Activated CD4-positive, alpha-beta memory T cell treated with anti-CD3 and anti-CD28 coated beads, Interleukin-2, amount 10 ng/mL, durations not matched to agents 7 days and 5 days (primary cell): Measurements from ENCODE around the gene FBXO38. TPM values are rescaled to one million over a fixed set of nuclear protein-coding genes. Genes with fewer than 3 reads are reported as not detected.

Experiments used
- CTCF ChIA-PET: fragments of 350-600 bp; sonication (Branson Sonifier 250); formaldehyde crosslinking; loops from one replicate; lab custom pipeline; 2021; ENCODE audit warnings: antibody characterized with exemption, inconsistent platforms; lab: Charles Lee
- POLR2A ChIA-PET: fragments of 350-600 bp; sonication (Branson Sonifier 250); formaldehyde crosslinking; loops from one replicate; lab custom pipeline; 2021; ENCODE audit warnings: antibody characterized with exemption; lab: Charles Lee
- DNase-seq: peaks from one replicate; pipeline ENCODE4 v3.0.0-alpha.2; 2020
- H3K27ac Mint-ChIP-seq: one replicate; pipeline ENCODE4 v1.8.0; 2021; ENCODE audit warnings: mild to moderate bottlenecking, mixed read lengths
- H3K27me3 Mint-ChIP-seq: one replicate; pipeline ENCODE4 v1.8.0; 2021; ENCODE audit warnings: mixed read lengths
- H3K36me3 Mint-ChIP-seq: one replicate; pipeline ENCODE4 v1.8.0; 2021; ENCODE audit warnings: low read depth, mixed read lengths
- H3K4me1 Mint-ChIP-seq: one replicate; pipeline ENCODE4 v1.8.0; 2021; ENCODE audit warnings: mixed read lengths
- H3K4me3 Mint-ChIP-seq: one replicate; pipeline ENCODE4 v1.8.0; 2021; ENCODE audit warnings: mild to moderate bottlenecking, mixed read lengths
- H3K9me3 Mint-ChIP-seq: one replicate; pipeline ENCODE4 v1.8.0; 2021; ENCODE audit warnings: mixed read lengths
- total RNA-seq, 2 experiments: library from RNA; stranded (reverse); gene quantifications; one replicate each; pipeline ENCODE4 v1.2.3, GENCODE V29; 2021

Gene FBXO38
- total RNA-seq, 2 experiments from 2014 or later = 45.4 to 47.9 TPM

- Mint-ChIP-seq H3K36me3 (peaks cover 4% of the 10 kb centered on the region), H3K27ac (no peak overlapping the region), H3K9me3 (peaks cover under 1% of the 10 kb centered on the region), H3K27me3 (no peaks in the 10 kb centered on the region), H3K4me3 (no peak overlapping the region), H3K4me1 (no peaks in the 10 kb centered on the region)
- ChIA-PET POLR2A (no interaction called here), CTCF (interaction anchor here (1.8 kb wide), 1 partner anchor 193 kb away, joined by 4 read pairs; no protein-coding TSS in a partner anchor)
- DNase-seq = no peak
Observed at GRCh38 chr5:148372893-148373292, 10.9 kb upstream of the FBXO38 start.

GRCh38 chr5:148374690-148375360 is 8.9 kb upstream of the FBXO38 start:
- H3K9me3 Mint-ChIP-seq = peaks cover 11% of the 10 kb centered on the region
- no peaks in the 10 kb centered on the region for H3K27me3 Mint-ChIP-seq
- peaks cover 7% of the 10 kb centered on the region for H3K4me1 Mint-ChIP-seq
- no peak overlapping the region for H3K27ac Mint-ChIP-seq
- H3K36me3 Mint-ChIP-seq = peaks cover 16% of the 10 kb centered on the region
- ChIA-PET CTCF (interaction anchor here (1.0 to 1.6 kb wide), 7 partner anchors 9 to 199 kb away, joined by 3 to 8 read pairs (median 4); partner anchors contain the start of gene FBXO38), POLR2A (no interaction called here)
- peak; percentile 20 for DNase-seq
- no peak overlapping the region for H3K4me3 Mint-ChIP-seq

- ChIA-PET CTCF (interaction anchor here (0.6 kb wide), 1 partner anchor 64 kb away, joined by 3 read pairs; no protein-coding TSS in a partner anchor), POLR2A (no interaction called here)
- Mint-ChIP-seq H3K4me1 (peaks cover 11% of the 10 kb centered on the region), H3K27me3 (no peaks in the 10 kb centered on the region), H3K27ac (no peak overlapping the region), H3K9me3 (peaks cover 11% of the 10 kb centered on the region), H3K36me3 (peaks cover 16% of the 10 kb centered on the region), H3K4me3 (no peak overlapping the region)
- no peak for DNase-seq
Observed at GRCh38 chr5:148376198-148376597, 7.6 kb upstream of the FBXO38 start.

- Mint-ChIP-seq H3K4me1 (peaks cover 23% of the 10 kb centered on the region), H3K9me3 (peaks cover 11% of the 10 kb centered on the region), H3K27ac (no peak overlapping the region), H3K36me3 (peaks cover 19% of the 10 kb centered on the region), H3K27me3 (no peaks in the 10 kb centered on the region), H3K4me3 (no peak overlapping the region)
- DNase-seq = no peak
- ChIA-PET CTCF (no interaction called here), POLR2A (no interaction called here)
Observed at GRCh38 chr5:148378670-148379069, 5.1 kb upstream of the FBXO38 start.

GRCh38 chr5:148379340-148379739 is 4.4 kb upstream of the FBXO38 start:
- ChIA-PET POLR2A (no interaction called here), CTCF (no interaction called here)
- H3K36me3 Mint-ChIP-seq = peaks cover 24% of the 10 kb centered on the region
- peaks cover 26% of the 10 kb centered on the region for H3K4me1 Mint-ChIP-seq
- DNase-seq = no peak
- peaks cover 11% of the 10 kb centered on the region for H3K9me3 Mint-ChIP-seq
- H3K4me3 Mint-ChIP-seq = no peak overlapping the region
- no peak overlapping the region for H3K27ac Mint-ChIP-seq
- no peaks in the 10 kb centered on the region for H3K27me3 Mint-ChIP-seq

GRCh38 chr5:148381906-148382305 is 1.9 kb upstream of the FBXO38 start:
- ChIA-PET CTCF (no interaction called here), POLR2A (no interaction called here)
- Mint-ChIP-seq H3K9me3 (peaks cover 11% of the 10 kb centered on the region), H3K27me3 (no peaks in the 10 kb centered on the region), H3K27ac (no peak overlapping the region), H3K4me3 (no peak overlapping the region), H3K4me1 (peaks cover 51% of the 10 kb centered on the region), H3K36me3 (peaks cover 40% of the 10 kb centered on the region)
- DNase-seq = no peak

GRCh38 chr5:148382961-148383360 is 797 bp upstream of the FBXO38 start:
- DNase-seq = no peak
- Mint-ChIP-seq H3K4me1 (peaks cover 59% of the 10 kb centered on the region), H3K36me3 (peaks cover 41% of the 10 kb centered on the region), H3K4me3 (peak overlapping the region; percentile 80), H3K27ac (peak overlapping the region; percentile 83), H3K9me3 (peaks cover 10% of the 10 kb centered on the region), H3K27me3 (no peaks in the 10 kb centered on the region)
- CTCF ChIA-PET = no interaction called here
- POLR2A ChIA-PET = no interaction called here

GRCh38 chr5:148384380-148384737 is 601 bp downstream of the FBXO38 start:
- DNase-seq = no peak
- H3K4me1 Mint-ChIP-seq = peaks cover 68% of the 10 kb centered on the region
- no peaks in the 10 kb centered on the region for H3K27me3 Mint-ChIP-seq
- CTCF ChIA-PET = interaction anchor here (0.6 to 1.6 kb wide), 5 partner anchors 9 to 346 kb away, joined by 3 to 6 read pairs (median 5); no protein-coding TSS in a partner anchor
- POLR2A ChIA-PET = interaction anchor here (0.6 to 2.5 kb wide), 12 partner anchors 8 to 1616 kb away, joined by 3 to 8 read pairs (median 3); partner anchors contain the start of genes ADRB2, HMGXB3 and TIGD6
- H3K9me3 Mint-ChIP-seq = no peaks in the 10 kb centered on the region
- peak overlapping the region; percentile 80 for H3K4me3 Mint-ChIP-seq
- H3K27ac Mint-ChIP-seq = peak overlapping the region; percentile 83
- peaks cover 36% of the 10 kb centered on the region for H3K36me3 Mint-ChIP-seq

GRCh38 chr5:148385094-148385493 is 1.3 kb downstream of the FBXO38 start:
- ChIA-PET POLR2A (interaction anchor here (0.6 to 2.5 kb wide), 4 partner anchors 8 to 28 kb away, joined by 3 to 8 read pairs (median 3); no protein-coding TSS in a partner anchor), CTCF (interaction anchor here (1.1 to 1.6 kb wide), 3 partner anchors 9 to 346 kb away, joined by 4 to 6 read pairs (median 5); no protein-coding TSS in a partner anchor)

GRCh38 chr5:148386041-148386440 is 2.3 kb downstream of the FBXO38 start:
- ChIA-PET CTCF (no interaction called here), POLR2A (interaction anchor here (2.5 kb wide), 1 partner anchor 16 kb away, joined by 8 read pairs; no protein-coding TSS in a partner anchor)
- H3K4me1 Mint-ChIP-seq = peaks cover 68% of the 10 kb centered on the region
- H3K27ac Mint-ChIP-seq = peak overlapping the region; percentile 16
- no peaks in the 10 kb centered on the region for H3K9me3 Mint-ChIP-seq
- DNase-seq = no peak
- peaks cover 36% of the 10 kb centered on the region for H3K36me3 Mint-ChIP-seq
- peak overlapping the region; percentile 12 for H3K4me3 Mint-ChIP-seq
- no peaks in the 10 kb centered on the region for H3K27me3 Mint-ChIP-seq

More at GRCh38 chr5:148385094-148385493, 1.3 kb downstream of the FBXO38 start:
- peaks cover 62% of the 10 kb centered on the region for H3K4me1 Mint-ChIP-seq
- no peaks in the 10 kb centered on the region for H3K9me3 Mint-ChIP-seq
- H3K27me3 Mint-ChIP-seq = no peaks in the 10 kb centered on the region
- H3K27ac Mint-ChIP-seq = peak overlapping the region; percentile 83
- H3K36me3 Mint-ChIP-seq = peaks cover 36% of the 10 kb centered on the region
- no peak for DNase-seq
- H3K4me3 Mint-ChIP-seq = peak overlapping the region; percentile 80

GRCh38 chr5:148387325-148387724 is 3.6 kb downstream of the FBXO38 start:
- ChIA-PET POLR2A (no interaction called here), CTCF (interaction anchor here (0.6 to 1.8 kb wide), 2 partner anchors 13 to 90 kb away, joined by 3 to 4 read pairs; no protein-coding TSS in a partner anchor)
- Mint-ChIP-seq H3K27me3 (no peaks in the 10 kb centered on the region), H3K4me1 (peaks cover 75% of the 10 kb centered on the region), H3K9me3 (no peaks in the 10 kb centered on the region), H3K36me3 (peaks cover 36% of the 10 kb centered on the region), H3K4me3 (no peak overlapping the region), H3K27ac (peak overlapping the region; percentile 14)
- DNase-seq = no peak

- DNase-seq = no peak
- Mint-ChIP-seq H3K4me1 (peaks cover 69% of the 10 kb centered on the region), H3K27ac (peak overlapping the region; percentile 62), H3K36me3 (peaks cover 37% of the 10 kb centered on the region), H3K9me3 (no peaks in the 10 kb centered on the region), H3K4me3 (no peak overlapping the region), H3K27me3 (no peaks in the 10 kb centered on the region)
- ChIA-PET POLR2A (no interaction called here), CTCF (interaction anchor here (1.3 to 1.8 kb wide), 2 partner anchors 14 to 342 kb away, joined by 4 read pairs; no protein-coding TSS in a partner anchor)
Observed at GRCh38 chr5:148388696-148389095, 4.9 kb downstream of the FBXO38 start.

- ChIA-PET POLR2A (no interaction called here), CTCF (interaction anchor here (0.9 kb wide), 1 partner anchor 15 kb away, joined by 3 read pairs; no protein-coding TSS in a partner anchor)
- no peak for DNase-seq
- peaks cover 28% of the 10 kb centered on the region for H3K36me3 Mint-ChIP-seq
- H3K4me3 Mint-ChIP-seq = no peak overlapping the region
- H3K9me3 Mint-ChIP-seq = no peaks in the 10 kb centered on the region
- no peak overlapping the region for H3K27ac Mint-ChIP-seq
- H3K4me1 Mint-ChIP-seq = peaks cover 55% of the 10 kb centered on the region
- H3K27me3 Mint-ChIP-seq = no peaks in the 10 kb centered on the region
Observed at GRCh38 chr5:148390914-148391313, 7.2 kb downstream of the FBXO38 start.
